HG03108 (cell line): ENCODE results near the gene SGCA.

ENCODE experiments used
- ATAC-seq: cut with Tn5 transposase; IDR thresholded peaks from one replicate; pipeline ENCODE4 v1.9.1; 2021; ENCODE audit warnings: moderate library complexity; ENCODE audit not compliant: unreplicated experiment

Gene SGCA

DNA sequence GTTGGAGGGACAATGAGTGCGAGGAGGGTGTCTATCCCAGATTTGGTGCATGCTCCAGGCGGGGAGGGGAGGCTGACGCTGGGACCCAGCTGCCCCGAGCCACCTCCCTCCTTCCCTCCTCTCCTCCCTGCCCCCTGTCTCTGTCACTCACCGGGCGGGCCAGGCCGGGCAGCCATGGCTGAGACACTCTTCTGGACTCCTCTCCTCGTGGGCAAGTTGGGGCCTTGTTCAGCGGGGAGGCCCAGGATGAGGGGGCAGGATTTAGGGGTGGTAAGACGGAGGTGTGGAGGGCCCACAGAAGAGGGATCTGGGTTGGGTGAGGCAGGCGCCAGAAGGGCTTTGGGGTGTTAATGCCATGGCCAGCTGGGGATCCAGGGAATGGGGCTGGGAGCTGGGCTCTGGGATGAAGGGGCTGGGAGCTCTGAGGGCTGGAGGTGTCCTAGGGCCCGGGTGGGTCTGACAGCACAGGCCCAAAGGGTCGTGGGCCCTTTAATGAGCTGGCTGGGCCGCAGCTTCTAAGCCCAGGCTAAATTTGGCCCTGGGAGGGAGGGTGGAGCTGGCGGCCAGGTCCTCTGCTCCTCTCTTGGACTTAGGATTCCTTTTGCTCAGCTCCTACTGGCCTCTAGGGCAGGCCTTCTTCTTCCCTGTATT, at the start of gene SGCA:
Gene SGCA (plus strand): TSS at position 139 of the 651 bp plus-strand sequence. CDS start 36 bp downstream, at position 175.
- ATAC-seq = no peak

DNA sequence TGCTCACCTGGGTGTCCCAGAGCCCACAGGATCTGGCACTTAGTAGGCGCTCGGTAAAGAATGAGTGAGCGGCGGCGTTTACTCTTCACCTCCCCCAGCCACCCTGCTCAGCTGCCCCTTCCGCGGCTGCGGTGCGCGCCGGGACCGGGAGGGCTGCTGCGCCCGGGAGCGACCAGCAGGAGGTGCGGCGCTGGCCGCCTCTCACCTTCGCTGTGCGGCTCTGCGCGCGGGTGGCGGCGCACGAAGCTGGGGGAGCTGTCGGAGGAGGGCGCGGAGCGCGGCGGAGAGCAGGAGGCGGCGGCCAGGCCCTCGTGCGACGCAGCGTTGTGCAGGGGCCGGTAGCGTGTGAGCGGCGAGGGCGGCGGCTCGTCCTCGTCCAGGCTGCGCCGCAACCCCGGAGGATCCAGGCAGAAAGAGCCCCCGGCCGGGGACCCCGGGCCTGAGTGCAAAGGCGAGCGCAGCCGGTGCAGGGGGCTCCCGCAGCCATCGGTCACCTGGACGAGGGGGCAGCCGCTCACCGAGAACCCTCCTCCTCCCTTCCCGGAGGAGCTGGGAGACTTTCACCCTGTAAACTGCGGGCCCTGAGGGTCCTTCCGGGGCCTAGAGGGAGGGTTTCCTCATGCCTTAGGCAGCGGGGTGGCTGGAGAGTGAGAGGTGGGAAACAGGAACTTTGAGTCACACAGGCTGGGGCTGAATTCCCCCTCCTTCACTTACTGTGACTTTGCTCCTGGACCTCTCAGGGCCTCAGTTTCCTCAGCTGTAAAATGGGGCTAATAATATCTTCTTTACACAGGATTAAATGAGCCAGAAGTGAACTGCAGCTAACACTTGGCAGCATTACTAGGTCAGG, 48.4 kb upstream of the SGCA start:
- ATAC-seq = no peak

DNA sequence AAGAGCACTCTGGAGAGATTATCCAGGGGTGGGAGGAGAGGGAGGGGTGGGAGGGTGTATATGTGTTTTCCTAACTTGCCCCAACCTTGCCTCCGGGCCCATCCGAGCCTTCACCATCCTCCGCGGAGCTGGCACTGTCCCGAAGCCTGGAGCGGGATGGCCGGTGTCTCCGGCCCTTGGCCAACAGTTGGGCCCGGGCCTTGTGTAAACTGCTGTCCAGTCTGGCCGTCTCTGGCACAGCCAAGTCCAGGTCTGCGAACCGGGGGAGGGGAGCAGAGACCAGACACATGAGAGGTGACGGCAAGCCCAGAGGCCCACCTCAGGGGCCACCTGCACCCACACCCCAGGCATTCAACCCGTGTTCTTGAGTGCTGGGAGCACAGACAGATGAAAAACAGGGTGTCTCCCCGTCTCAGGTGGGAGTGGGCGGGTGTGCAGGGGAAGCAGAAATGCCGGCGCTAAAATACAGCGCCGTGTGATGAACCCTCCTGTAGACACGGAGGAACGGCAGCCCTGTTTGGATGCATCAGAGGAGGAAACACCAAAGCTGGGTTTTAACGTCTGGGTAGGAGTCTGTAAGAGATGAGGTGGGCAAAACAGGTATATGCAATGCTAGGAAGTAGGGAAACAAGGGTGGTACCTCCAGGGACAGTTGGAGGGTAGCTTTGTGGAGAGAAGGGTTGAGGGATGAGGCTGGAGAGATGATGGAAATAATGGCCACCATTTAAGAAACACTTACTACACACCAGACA, 47.6 kb upstream of the SGCA start:
- ATAC-seq = no peak

DNA sequence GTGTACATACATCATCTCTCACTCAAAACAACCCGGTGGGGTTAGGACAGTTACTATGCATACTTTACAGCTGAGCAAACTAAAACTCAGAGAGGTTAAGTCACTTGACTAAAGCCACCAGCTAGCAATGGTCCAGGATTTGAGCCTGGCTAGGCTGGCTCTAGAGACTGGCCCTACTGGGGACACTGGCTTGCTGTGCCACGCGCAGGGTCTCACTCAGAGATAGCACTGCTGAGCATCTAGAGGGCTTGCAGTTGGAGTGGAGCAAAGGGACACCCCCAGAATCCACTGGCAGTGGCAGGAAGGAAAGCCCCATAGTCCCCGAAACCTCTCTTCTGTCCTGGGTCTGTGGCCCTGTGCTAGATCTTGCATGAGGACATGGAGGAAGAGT, 47.0 kb upstream of the SGCA start:
- ATAC-seq = no peak

DNA sequence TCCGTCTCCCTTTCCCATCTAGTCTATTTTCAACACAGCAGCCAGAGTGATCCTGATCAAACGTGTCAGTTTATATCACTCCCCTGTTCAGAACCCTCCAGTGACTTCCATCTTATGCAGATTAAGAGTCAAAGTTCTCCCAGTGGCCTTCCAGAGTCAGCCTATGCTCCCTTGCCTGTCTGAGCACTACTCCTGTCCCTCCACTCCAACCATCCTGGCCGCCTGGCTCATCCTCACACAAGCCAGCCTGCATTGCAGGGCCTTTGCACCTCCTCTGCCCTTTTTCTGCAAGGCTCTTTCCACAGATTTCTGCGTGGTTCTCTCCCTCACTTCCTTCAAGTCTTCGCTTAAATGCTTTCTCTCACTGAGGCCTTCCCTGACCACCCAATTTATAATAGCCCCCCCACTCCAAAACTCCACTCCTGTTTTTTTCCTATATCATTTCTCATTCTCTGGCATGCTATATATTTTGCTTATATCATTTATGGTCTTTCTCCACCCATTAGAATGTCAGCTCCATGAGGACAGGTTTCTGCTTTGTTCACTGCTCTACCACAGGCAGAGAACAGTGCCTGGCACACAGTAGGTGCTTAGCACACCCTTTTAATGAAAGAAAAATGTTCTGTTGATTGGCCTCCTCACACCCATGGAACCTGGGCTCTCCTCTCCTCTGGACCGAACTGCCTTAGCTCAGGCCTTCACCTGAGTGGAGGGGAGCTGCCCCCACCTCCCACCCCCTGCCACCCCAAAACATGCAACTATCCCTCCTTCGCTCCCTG, 45.1 kb upstream of the SGCA start:
- no peak for ATAC-seq

DNA sequence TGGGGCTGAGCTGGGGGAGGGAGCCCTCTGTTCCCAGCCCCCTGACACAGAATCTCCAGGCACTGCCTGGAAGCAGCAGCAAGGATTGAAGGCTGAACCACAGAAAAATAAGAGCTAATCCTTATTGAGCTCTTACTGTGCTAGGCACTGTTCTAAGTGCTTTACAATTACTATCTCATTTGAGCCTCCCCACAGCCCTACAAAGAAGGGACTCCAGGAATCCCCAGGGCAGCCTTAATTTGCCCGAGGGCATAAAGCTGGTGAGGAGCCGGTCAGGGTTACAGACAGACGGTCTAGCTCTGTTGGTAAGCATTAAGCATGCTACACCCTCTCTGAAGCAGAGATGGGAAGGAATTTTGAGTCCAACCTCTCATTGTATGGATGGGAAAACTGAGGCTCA, 42.9 kb upstream of the SGCA start:
- ATAC-seq = no peak

DNA sequence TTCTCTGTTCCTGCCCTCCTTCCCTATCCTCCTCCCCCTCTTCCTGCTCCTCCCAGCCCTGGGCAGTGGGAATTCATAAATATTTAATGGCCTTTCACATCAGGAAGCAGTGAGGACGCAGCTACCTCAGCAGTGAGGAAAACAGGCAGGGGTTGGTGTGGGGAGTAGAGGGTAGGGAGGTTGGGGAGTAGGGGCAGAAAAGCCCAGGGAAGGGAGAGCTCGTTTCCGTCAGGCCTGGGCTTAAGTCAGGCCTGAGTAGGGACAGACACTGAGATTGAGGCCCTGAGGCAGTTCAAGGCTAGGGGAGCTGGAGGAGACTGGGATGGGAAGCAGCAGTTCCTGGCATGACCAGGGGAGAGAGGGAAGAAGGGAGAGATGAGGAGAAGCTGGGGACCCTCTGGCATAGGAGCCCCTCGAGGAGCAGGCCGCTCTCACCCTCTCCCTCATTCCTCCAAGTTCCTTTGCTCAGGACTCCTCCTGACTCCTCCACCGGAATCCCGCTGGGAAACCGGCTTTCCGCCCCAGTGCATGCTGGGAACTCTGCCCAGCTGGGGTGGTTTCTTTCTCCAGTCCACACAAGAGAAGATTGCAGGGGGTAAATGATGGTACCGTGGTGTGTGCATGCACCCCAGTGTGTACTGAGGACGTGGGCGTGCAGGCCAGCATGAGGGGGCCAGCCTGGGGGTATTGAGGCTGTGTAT, 42.0 kb upstream of the SGCA start:
- no peak for ATAC-seq

DNA sequence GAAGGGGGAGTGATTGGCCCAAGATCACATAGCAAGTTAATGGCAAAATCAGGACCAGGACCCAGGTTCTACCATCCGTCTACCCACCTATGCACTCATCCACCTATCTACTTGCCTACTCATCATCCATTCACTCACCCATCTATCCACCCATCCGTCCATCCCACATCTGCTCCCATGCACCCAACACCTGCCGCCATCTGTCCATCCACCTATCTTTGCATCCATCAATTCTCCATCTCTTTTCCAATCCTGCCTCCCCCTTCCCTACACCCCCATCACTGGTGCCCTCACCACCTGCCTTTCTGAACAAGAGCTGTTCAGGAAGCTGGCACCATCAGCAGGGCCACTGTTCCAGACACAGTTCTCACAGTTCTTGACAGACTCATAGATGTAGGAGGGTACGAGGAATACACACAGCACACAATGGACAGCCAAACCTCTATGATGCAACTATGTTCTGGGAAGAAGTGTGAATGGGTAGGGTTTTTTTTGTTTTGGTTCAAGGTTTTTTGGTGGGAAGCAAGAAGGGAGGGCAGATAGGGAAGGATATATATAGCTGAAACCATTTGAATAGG, 40.3 kb upstream of the SGCA start:
- no peak for ATAC-seq

DNA sequence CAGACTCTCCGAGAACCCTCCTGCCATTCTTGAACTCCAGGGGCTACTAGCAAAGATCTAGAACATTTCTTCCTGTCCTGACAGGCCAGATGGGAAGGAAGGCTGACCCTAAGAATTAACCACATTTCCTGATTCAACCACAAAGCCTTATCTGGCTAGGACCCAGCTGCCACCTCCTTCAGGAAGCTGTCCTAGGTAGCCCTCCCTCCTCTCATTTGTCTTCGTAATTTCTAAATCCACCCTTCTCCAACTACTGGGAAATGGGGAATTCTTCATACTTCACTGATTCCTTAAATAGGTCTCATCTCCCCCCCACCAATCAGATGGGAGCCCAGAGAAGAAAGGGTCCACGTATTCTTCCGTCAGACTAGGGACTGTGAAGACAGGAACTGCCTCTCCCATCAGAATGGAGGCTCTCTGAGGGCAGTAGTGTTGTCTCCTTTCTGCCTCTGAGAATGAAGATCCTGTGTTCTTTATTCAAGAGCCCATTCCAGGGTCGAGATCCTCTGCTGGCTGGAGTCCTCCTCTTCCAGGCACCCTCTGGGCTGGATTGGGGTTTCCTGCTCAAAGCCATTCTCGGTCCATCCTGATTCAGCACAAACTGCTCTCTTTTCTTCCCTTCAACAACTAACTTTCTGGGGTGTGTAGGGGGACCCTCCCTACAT, 38.0 kb upstream of the SGCA start:
- ATAC-seq = no peak

DNA sequence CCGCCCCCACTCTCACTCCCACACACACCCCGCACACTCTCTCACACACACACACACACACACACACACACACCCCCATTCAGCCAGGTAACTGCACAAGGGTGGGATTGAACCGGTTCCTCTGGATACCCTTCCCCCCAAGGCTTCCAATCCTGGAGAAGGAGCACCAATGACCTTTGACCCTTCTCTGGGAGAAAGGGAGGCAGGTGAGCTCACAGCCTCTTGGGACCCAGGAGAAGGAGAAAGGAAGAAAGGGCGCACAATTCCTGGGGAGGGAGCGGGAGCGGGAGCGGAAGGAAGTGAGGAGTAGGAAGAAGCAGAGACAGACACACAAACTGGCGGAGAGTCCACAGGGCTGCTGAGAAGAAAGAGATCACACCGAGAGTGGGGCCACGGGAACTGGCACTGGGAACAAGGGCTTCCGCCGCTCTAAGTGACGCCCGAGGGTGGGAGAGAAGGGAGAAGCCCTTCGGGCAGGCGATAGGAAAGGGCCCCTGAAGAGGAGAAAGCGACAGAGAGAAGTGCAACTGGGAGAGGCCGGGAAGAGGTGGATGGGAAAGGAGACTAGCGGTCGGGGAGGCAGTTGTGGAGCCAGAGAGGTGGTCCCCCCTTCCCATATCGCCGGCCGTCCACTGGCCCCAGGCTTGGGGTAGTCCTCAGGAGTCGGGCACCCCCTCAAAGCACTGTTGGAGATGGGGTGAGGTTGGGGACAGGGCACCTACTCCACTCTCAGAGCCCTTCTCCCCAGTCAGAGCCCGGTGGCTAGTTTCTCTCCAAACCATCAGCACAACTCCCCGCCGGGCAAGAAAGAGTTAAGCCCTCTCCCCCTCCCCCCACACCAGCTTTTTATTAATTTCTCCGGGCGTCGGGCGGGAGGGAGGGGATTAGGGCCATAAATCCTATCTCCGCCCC, 37.1 kb upstream of the SGCA start:
- no peak for ATAC-seq

DNA sequence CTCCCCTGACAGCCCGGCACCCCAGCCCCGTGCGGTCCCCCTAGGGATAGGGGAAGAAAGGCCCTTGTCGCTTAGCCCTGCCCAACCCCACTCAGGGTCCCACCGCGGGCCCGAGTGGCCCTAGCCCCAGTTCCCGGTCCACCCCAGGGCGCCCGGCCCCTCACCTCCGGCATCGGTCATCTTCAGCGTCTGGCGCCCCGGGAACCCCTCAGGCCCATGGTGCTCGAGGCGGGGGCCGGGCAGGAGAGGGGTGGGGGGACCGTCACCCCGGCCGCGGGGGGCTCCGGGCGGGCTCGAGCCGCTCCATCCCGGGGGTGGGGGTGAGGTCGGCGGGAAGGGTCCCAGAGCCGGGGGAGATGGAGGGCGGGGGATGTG, 36.5 kb upstream of the SGCA start:
- no peak for ATAC-seq

DNA sequence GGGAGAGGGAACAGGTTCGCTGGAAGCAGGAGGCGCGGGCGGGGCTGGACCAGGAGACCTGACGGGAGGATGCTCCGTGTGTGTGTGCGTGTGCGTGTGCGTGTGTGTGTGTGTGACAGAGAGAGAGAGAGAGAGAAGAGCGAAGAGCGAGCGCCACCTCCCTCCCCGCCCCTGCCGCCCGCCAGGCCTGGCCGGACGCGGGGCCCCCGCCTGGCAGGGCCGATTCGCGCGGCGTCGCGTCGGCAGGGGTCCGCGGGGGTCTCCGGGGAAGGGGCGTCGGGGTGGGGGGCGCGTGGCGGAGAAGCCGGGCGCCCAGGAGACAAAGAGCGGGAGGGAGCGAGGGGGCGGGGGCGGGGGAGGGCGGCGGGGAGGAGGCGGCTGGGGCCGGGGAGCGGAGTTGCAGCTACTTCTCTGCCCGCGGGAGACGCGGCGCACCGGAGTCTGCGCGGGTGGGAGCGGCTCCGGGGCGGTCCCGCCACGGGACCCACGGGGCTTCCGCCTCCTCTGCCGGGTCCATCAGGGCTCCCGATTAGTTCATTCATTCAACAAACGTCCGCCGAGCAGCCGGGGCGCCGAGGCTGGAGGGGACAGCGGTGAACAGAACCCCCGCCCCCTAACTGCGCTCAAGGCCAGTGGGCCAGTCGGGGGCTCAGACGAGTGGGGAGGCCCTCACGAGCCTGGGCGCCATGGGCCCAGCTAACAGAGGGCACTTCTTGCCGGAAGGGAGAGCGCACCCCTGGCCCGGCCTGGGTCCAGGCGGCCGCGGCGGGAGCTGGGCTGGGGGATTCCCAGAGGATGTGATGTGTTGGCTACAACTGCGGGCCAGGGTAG, 35.9 kb upstream of the SGCA start, which contains the start of gene SAMD14:
Gene SAMD14 (minus strand): TSS at position 433 of the 831 bp plus-strand sequence. CDS start 5,201 bp downstream, outside the sequence.
- no peak for ATAC-seq

DNA sequence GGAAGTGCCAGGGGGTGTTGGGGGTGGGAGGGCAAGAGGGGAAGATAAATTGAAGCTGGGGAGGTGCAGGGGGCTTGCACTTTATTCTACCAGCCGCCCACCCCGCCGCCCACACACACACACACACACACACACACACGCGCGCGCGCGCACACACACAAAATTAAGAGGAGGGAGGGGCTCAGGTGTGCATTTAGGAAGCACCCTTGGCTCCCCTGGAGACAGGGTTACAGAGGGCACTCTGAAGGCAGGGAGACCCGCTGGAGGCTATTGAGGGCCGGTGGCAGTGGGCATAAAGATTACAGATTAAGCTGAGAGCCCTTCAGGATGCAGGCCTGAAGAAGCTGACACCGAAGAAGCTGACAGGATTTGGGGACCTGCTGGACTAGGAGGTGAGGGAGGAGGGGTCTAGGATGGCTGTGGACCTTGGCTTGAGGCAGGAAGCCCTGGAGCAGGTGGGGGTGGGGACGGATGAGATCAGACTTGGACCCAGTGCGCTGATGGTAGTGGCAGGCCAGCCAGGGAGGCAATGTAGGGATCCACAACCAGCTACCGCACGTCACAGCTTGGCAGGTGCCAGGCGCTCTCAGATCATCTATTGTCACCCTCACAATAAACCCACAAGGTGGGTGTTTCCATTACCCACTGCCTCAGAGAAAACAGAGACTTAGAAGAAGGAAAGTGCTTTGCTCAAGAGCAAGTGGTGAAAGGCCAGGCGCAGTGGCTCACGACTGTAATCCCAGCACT, 35.1 kb upstream of the SGCA start:
- ATAC-seq = no peak

DNA sequence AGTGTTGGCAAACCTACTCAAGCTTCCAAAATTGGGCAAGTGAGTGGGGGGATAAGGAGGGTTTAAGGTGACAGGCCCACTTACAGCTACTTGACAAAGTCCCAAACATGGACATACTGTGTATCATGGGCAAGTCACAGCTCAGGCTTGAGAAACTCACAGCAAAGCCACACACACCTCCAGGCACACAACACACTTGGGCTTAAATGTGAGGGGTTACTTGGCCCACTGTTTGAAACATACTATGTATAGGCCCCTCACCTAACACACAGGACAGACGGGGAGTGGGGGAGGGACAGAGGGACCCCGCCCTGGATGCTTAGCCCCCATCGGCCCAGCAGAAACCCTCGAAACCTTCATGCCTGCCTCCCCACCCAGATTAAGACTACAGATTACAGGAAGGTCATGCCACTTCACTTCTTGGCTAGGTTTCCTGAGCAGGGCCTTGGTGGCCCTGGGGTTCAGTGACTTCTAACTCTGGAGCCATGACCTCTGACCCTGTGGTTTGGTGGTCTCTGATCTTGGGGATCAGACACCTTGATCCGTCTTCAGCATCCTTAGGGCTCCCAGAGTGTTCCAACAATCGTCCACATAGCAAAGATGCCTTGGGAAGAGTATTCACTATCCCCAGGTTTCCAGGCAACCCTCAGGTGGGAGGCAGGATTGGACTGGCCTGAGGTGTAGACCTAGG, 33.6 kb upstream of the SGCA start:
- ATAC-seq = no peak

DNA sequence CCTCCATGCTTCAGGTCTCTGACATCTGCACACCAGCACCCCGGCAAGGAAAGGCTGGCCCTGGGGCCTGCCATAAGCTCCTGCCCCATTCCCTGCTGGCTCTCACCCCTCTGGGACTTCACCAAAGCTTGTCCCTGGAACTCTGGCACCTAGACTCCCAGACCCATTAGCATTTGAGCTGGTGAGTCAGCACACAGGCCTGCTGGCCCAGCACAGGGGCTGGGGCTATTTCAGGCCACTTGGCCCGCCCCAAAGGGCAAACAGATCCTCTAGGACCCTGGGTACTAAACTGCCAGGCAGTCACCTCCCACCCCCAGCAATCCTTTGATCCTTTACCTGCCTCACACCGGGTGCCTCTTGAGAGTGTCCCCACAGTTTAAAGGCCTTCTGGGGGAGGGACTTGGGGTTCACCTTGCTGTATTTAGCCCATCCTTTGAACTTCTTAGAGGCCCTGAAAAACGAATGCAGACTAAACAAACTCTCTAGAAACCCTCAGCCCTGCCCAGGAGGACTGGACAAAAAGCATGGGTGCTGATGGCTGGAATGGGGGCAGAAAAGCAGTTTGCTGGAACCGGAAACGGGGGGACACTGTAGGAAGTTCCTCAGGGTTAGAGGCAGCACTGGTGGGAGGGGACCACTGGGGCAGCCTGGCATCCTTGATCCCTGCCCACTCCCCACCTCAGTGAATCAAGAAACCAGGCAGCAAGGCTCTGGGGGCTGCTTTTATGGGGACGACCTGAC, 32.6 kb upstream of the SGCA start:
- ATAC-seq = no peak

DNA sequence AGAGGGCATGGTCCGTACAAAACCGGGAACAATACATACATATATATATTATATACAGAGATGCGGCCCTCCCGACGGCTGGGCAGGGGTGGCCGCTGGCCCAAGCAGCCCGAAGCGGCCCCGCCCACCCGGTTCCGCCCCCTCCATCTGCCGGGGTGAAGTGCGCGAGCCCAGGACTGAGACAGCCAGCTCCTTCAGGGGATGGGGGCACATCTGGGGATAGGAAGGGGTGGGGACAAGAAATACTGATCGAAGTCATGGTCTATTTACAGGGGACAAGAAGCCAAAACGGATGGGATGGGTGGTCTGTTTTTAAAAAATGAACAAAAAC, 32.1 kb upstream of the SGCA start:
- no peak for ATAC-seq
